Peyer's patch (tissue), 4 donors: Measurements from ENCODE around the gene C22orf31. TPM values are rescaled to one million over a fixed set of nuclear protein-coding genes. Genes with fewer than 3 reads are reported as not detected.

Source experiments
- DNase-seq, 3 donors: peaks; one replicate each; pipeline ENCODE4 v3.0.0-alpha.2; 2017 to 2019
- H3K27ac ChIP-seq, 4 donors: fragments of 200-600 bp; sonication (generic); one replicate each; pipeline ENCODE4 v1.5.1; 2016 to 2019
- H3K27me3 ChIP-seq, 2 donors: fragments of 200-600 bp; sonication (generic); one replicate each; pipeline ENCODE4 v1.5.1; 2019
- H3K36me3 ChIP-seq, 3 donors: fragments of 200-600 bp; sonication (generic); one replicate each; pipeline ENCODE4 v1.5.1; 2016 to 2019
- H3K4me1 ChIP-seq, 4 donors: fragments of 200-600 bp; sonication (generic); one replicate each; pipeline ENCODE4 v1.5.1; 2016 to 2019
- H3K4me3 ChIP-seq, 4 donors: fragments of 200-600 bp; sonication (generic); 1 replicate in 3 of 4; 2 replicates in 1 of 4; pipeline ENCODE4 v1.5.1; 2016 to 2019; ENCODE audit warnings: mild to moderate bottlenecking in 1 of 4
- H3K9me3 ChIP-seq, 4 donors: fragments of 200-600 bp; sonication (generic); one replicate each; pipeline ENCODE4 v1.5.1; 2016 to 2019; ENCODE audit warnings: mild to moderate bottlenecking in 1 of 4
- CTCF ChIP-seq, 6 experiments: fragments of 450-650 bp in 4 of 6; fragments of 200-600 bp in 2 of 6; sonication (generic) in 1 of 6; IDR thresholded peaks; one replicate each; pipeline ENCODE4 v1.5.1; 2017 to 2019; ENCODE audit warnings: antibody characterized with exemption in 6 of 6, mild to moderate bottlenecking in 3 of 6, moderate library complexity in 1 of 6
- POLR2A ChIP-seq, 2 donors: fragments of 450-650 bp; IDR thresholded peaks; one replicate each; pipeline ENCODE4 v1.5.1; 2017; ENCODE audit warnings: antibody characterized with exemption in 2 of 2, mild to moderate bottlenecking in 2 of 2, moderate library complexity in 2 of 2
- total RNA-seq, 4 donors: library from RNA; depleted of rRNA; stranded (reverse); fragments of >200 nt; gene quantifications; one replicate each; pipeline ENCODE4 v1.1.0, GENCODE V29; 2016

Gene C22orf31
- total RNA-seq, 4 donors from 2014 or later, result not detected

- no peak overlapping the region for H3K4me3 ChIP-seq
- DNase-seq, result no peak
- H3K27ac ChIP-seq, result peak overlapping the region in 1 of 4 donors; percentile 40
- no peaks in the 10 kb centered on the region for H3K9me3 ChIP-seq
- no peaks in the 10 kb centered on the region for H3K27me3 ChIP-seq
- TF ChIP-seq CTCF (IDR thresholded peaks at IDR 0.05) (no peak), POLR2A (IDR thresholded peaks at IDR 0.05) (no peak)
- H3K36me3 ChIP-seq, result no peaks in the 10 kb centered on the region
- H3K4me1 ChIP-seq, result peaks cover 0 to 22% (median 0%) of the 10 kb centered on the region in 4 donors
Measured at GRCh38 chr22:29012952-29013351, 48.7 kb downstream of the C22orf31 start.

- Histone ChIP-seq H3K27ac (peak overlapping the region in 2 of 4 donors; percentile 40 to 57), H3K4me1 (peaks cover 0 to 21% (median 0%) of the 10 kb centered on the region in 4 donors), H3K27me3 (no peaks in the 10 kb centered on the region), H3K9me3 (no peaks in the 10 kb centered on the region), H3K36me3 (no peaks in the 10 kb centered on the region), H3K4me3 (no peak overlapping the region)
- no peak for TF ChIP-seq POLR2A (IDR thresholded peaks at IDR 0.05)
- no peak for TF ChIP-seq CTCF (IDR thresholded peaks at IDR 0.05)
- DNase-seq, result peak in 1 of 3 donors; percentile 73
Measured at GRCh38 chr22:29012101-29012433, 49.6 kb downstream of the C22orf31 start.

GRCh38 chr22:29011240-29012100 is 50.2 kb downstream of the C22orf31 start:
- Histone ChIP-seq H3K9me3 (no peaks in the 10 kb centered on the region), H3K4me1 (peaks cover 0 to 17% (median 0%) of the 10 kb centered on the region in 4 donors), H3K27me3 (no peaks in the 10 kb centered on the region), H3K36me3 (no peaks in the 10 kb centered on the region), H3K27ac (peak overlapping the region in 2 of 4 donors; percentile 40 to 57), H3K4me3 (peak overlapping the region in 1 of 4 donors; percentile 3)
- no peak for TF ChIP-seq CTCF (IDR thresholded peaks at IDR 0.05)
- no peak for TF ChIP-seq POLR2A (IDR thresholded peaks at IDR 0.05)
- peak in 1 of 3 donors; percentile 63 for DNase-seq

GRCh38 chr22:29009148-29009547 is 52.5 kb downstream of the C22orf31 start:
- Histone ChIP-seq H3K9me3 (no peaks in the 10 kb centered on the region), H3K4me1 (peaks cover 0 to 28% (median 0%) of the 10 kb centered on the region in 4 donors), H3K27me3 (no peaks in the 10 kb centered on the region), H3K4me3 (no peak overlapping the region), H3K36me3 (no peaks in the 10 kb centered on the region), H3K27ac (no peak overlapping the region)
- TF ChIP-seq CTCF (IDR thresholded peaks at IDR 0.05) (no peak), POLR2A (IDR thresholded peaks at IDR 0.05) (no peak)
- DNase-seq, result no peak

Other genes starting within 250 kb of the C22orf31 start
- 10 to 100 TPM in 1 of 4 donors, 1 to 10 TPM in 3; 5.8 to 17.6 (median 8.0) TPM for gene ZNRF3, start 178.3 kb downstream of the C22orf31 start, total RNA-seq
- 10 to 100 TPM in 3 of 4 donors, 1 to 10 TPM in 1; 8.2 to 32.2 (median 16.1) TPM for gene KREMEN1, start 11.2 kb upstream of the C22orf31 start, total RNA-seq
- gene EMID1, start 144.1 kb upstream of the C22orf31 start, total RNA-seq, result 1 to 10 TPM; 1.9 to 7.1 (median 4.2) TPM
- 10 to 100 TPM; 25.4 to 47.2 (median 36.2) TPM for gene RHBDD3, start 206.2 kb upstream of the C22orf31 start, total RNA-seq
- gene EWSR1, start 206.4 kb upstream of the C22orf31 start, total RNA-seq, result 100 to 1,000 TPM; 186 to 444 (median 276) TPM
- 10 to 100 TPM; 20.6 to 63.1 (median 35.6) TPM for gene GAS2L1, start 244.8 kb upstream of the C22orf31 start, total RNA-seq